GM21381 (cell line): ENCODE data around the gene TBCEL.
"Not testable (repeated sequence)": the region's sequence is repeated elsewhere in the genome, so short reads cannot be mapped to it uniquely, and the experiment has no call there.

Source experiments
- ATAC-seq: cut with Tn5 transposase; IDR thresholded peaks from one replicate; pipeline ENCODE4 v1.9.1; 2021; ENCODE audit warnings: mild to moderate bottlenecking, moderate library complexity; ENCODE audit not compliant: unreplicated experiment

The TBCEL gene

GRCh38 chr11:121029153-121029552 lies 5.3 kb downstream of the TBCEL start:
- no peak for ATAC-seq

- no peak for ATAC-seq
Observed at GRCh38 chr11:121029813-121030445, 6.0 kb downstream of the TBCEL start.

- ATAC-seq, result no peak
Observed at GRCh38 chr11:121031167-121031566, 7.3 kb downstream of the TBCEL start.

GRCh38 chr11:121031648-121032047 lies 7.7 kb downstream of the TBCEL start:
- ATAC-seq, result not testable (repeated sequence)

GRCh38 chr11:121032546-121032945 lies 8.6 kb downstream of the TBCEL start:
- no peak for ATAC-seq

- no peak for ATAC-seq
Observed at GRCh38 chr11:121033635-121034034, 9.7 kb downstream of the TBCEL start.

- no peak for ATAC-seq
Observed at GRCh38 chr11:121035169-121035755, 11.4 kb downstream of the TBCEL start.

- ATAC-seq, result no peak
Observed at GRCh38 chr11:121035780-121036179, 11.9 kb downstream of the TBCEL start.

GRCh38 chr11:121037016-121037415 lies 13.1 kb downstream of the TBCEL start:
- no peak for ATAC-seq

- no peak for ATAC-seq
Observed at GRCh38 chr11:121038648-121039409, 14.9 kb downstream of the TBCEL start.

GRCh38 chr11:121039971-121040613 lies 16.2 kb downstream of the TBCEL start:
- no peak for ATAC-seq

GRCh38 chr11:121040614-121041002 lies 16.7 kb downstream of the TBCEL start:
- no peak for ATAC-seq

GRCh38 chr11:121041072-121041471 lies 17.2 kb downstream of the TBCEL start:
- ATAC-seq, result no peak

GRCh38 chr11:121042296-121042695 lies 18.4 kb downstream of the TBCEL start:
- ATAC-seq, result no peak

- no peak for ATAC-seq
Observed at GRCh38 chr11:121047926-121048325, 24.0 kb downstream of the TBCEL start.

- no peak for ATAC-seq
Observed at GRCh38 chr11:121048464-121049233, 24.7 kb downstream of the TBCEL start.

GRCh38 chr11:121053244-121053643 lies 29.3 kb downstream of the TBCEL start:
- no peak for ATAC-seq

GRCh38 chr11:121054266-121054665 lies 30.4 kb downstream of the TBCEL start:
- no peak for ATAC-seq

- ATAC-seq, result no peak
Observed at GRCh38 chr11:121055076-121055475, 31.2 kb downstream of the TBCEL start.

GRCh38 chr11:121057922-121058321 lies 34.0 kb downstream of the TBCEL start:
- ATAC-seq, result no peak

GRCh38 chr11:121058941-121059340 lies 35.0 kb downstream of the TBCEL start:
- ATAC-seq, result no peak
